CD4-positive, alpha-beta memory T cell (primary cell): ENCODE data around the gene PMEL. TPM values are rescaled to one million over a fixed set of nuclear protein-coding genes. Genes with fewer than 3 reads are reported as not detected.

ENCODE experiments used
- CTCF ChIA-PET: fragments of 350-600 bp; sonication (Branson Sonifier 250); formaldehyde crosslinking; loops from one replicate; lab custom pipeline; 2021; ENCODE audit warnings: inconsistent platforms; ENCODE audit not compliant: partially characterized antibody; lab: Charles Lee
- POLR2A ChIA-PET: fragments of 350-600 bp; sonication (Branson Sonifier 250); formaldehyde crosslinking; loops from one replicate; lab custom pipeline; 2021; ENCODE audit not compliant: partially characterized antibody; lab: Charles Lee
- DNase-seq, 5 donors: peaks; one replicate each; pipeline versions ENCODE4 v3.0.0 to v3.0.0-alpha.2; 2020 to 2022; ENCODE audit warnings: mixed read lengths in 1 of 5
- H3K27ac ChIP-seq: one replicate; pipeline ENCODE4 v1.7.0; 2013; ENCODE audit warnings: low read depth, low read length
- H3K27me3 ChIP-seq: 2 replicates; pipeline ENCODE4 v1.7.0; 2013; ENCODE audit warnings: mild to moderate bottlenecking, low read length, moderate library complexity; ENCODE audit not compliant: insufficient read depth
- H3K36me3 ChIP-seq: 2 replicates; pipeline ENCODE4 v1.7.0; 2013; ENCODE audit warnings: mild to moderate bottlenecking, low read length, moderate library complexity; ENCODE audit not compliant: insufficient read depth
- H3K4me1 ChIP-seq: 2 replicates; pipeline ENCODE4 v1.7.0; 2013; ENCODE audit warnings: mild to moderate bottlenecking, low read length, moderate library complexity; ENCODE audit not compliant: insufficient read depth
- H3K4me3 ChIP-seq, 2 donors: one replicate each; pipeline ENCODE4 v1.7.0; 2013; ENCODE audit warnings: low read length in 2 of 2, mild to moderate bottlenecking in 1 of 2
- H3K9me3 ChIP-seq, 2 donors: one replicate each; pipeline ENCODE4 v1.7.0; 2013; ENCODE audit warnings: low read length in 2 of 2, control low read depth in 1 of 2; ENCODE audit not compliant: control insufficient read depth in 1 of 2
- H3K27ac Mint-ChIP-seq, 7 donors: one replicate each; pipeline ENCODE4 v1.8.0; 2020 to 2021; ENCODE audit warnings: mixed read lengths in 7 of 7, mild to moderate bottlenecking in 6 of 7, inconsistent platforms in 3 of 7, moderate library complexity in 3 of 7
- H3K27me3 Mint-ChIP-seq, 2 donors: one replicate each; pipeline ENCODE4 v1.8.0; 2020 to 2021; ENCODE audit warnings: mixed read lengths in 2 of 2
- H3K36me3 Mint-ChIP-seq, 2 donors: one replicate each; pipeline ENCODE4 v1.8.0; 2020 to 2021; ENCODE audit warnings: mixed read lengths in 2 of 2, inconsistent platforms in 1 of 2, mild to moderate bottlenecking in 1 of 2
- H3K4me1 Mint-ChIP-seq, 4 donors: one replicate each; pipeline ENCODE4 v1.8.0; 2020 to 2021; ENCODE audit warnings: mixed read lengths in 4 of 4, mild to moderate bottlenecking in 1 of 4
- H3K4me3 Mint-ChIP-seq, 8 donors: one replicate each; pipeline ENCODE4 v1.8.0; 2020 to 2021; ENCODE audit warnings: mixed read lengths in 8 of 8, mild to moderate bottlenecking in 7 of 8, moderate library complexity in 6 of 8, inconsistent platforms in 3 of 8
- H3K9me3 Mint-ChIP-seq, 8 donors: one replicate each; pipeline ENCODE4 v1.8.0; 2020 to 2021; ENCODE audit warnings: mixed read lengths in 8 of 8, mild to moderate bottlenecking in 5 of 8, inconsistent platforms in 3 of 8, moderate library complexity in 1 of 8
- intact Hi-C: fragments of 100-400 bp; cut with micrococcal nuclease; formaldehyde crosslinking; loops from one replicate; pipeline ENCODE4 v1.15.1; 2023
- polyA plus RNA-seq, 2 donors: library from polyadenylated mRNA; unstranded; fragments of 300-500 nt; fragmentation: Illumina TruSeq; gene quantifications; one replicate each; pipeline ENCODE4 v1.2.3, GENCODE V29; 2021
- total RNA-seq, 2 experiments: library from RNA; stranded (reverse); gene quantifications; one replicate each; pipeline ENCODE4 v1.2.3, GENCODE V29; 2021

The PMEL gene
- total and polyA plus RNA-seq, 4 experiments from 2014 or later, result not detected

DNA sequence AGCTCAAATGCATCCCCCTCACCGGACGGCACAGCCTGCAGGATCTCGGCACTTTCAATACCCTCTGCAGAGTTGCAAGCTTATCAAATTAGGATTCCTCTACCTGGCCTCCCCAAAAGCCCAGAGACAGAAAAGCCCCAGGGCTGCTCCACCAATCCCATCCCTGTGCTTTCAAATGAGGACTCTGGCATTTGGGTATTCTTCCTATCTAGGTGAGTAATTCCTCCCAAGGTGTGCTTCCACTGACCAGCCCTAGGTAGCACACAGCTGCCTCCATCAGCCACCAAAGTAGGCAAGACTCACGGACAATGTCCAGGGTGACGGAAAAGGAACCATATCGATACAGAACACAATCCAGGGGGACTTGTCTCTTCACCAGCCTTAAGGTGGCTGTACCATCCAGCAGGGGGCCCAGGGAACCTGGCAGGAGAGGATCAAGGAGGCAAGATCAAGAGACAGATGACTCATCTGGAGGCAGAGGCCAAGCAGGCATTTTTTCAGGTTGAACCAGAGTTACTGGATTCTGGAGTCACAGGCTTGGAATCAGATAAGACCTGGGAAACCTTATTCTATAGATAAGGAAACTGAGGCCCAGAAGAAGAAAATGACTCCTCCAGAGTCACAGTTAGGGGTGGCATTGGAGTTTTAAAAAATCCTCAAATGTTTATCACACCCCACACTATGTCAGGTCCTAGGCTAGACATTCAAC lies 9.9 kb downstream of the PMEL start:
- no peaks in the 10 kb centered on the region for H3K9me3 Mint-ChIP-seq
- Histone ChIP-seq H3K27me3 (no peaks in the 10 kb centered on the region), H3K27ac (no peak overlapping the region), H3K9me3 (no peaks in the 10 kb centered on the region), H3K36me3 (peaks cover 34% of the 10 kb centered on the region), H3K4me3 (no peak overlapping the region), H3K4me1 (peaks cover 21% of the 10 kb centered on the region)
- intact Hi-C loops, result loop anchor here (2.0 kb wide), 1 partner anchor 17 kb away; no protein-coding TSS in a partner anchor
- no peak overlapping the region for H3K4me3 Mint-ChIP-seq
- peak in 4 of 5 donors; percentile 26 to 66 (median 31) for DNase-seq
- peak overlapping the region; percentile 30 to 76 (median 69) for H3K27ac Mint-ChIP-seq
- H3K36me3 Mint-ChIP-seq, result peaks cover 34 to 48% of the 10 kb centered on the region in 2 donors
- H3K27me3 Mint-ChIP-seq, result no peaks in the 10 kb centered on the region
- H3K4me1 Mint-ChIP-seq, result peaks cover 13 to 28% (median 19%) of the 10 kb centered on the region in 4 donors
- CTCF ChIA-PET, result interaction anchor here (0.9 to 2.6 kb wide), 9 partner anchors 9 to 217 kb away, joined by 3 to 15 read pairs (median 6); partner anchors contain the start of gene RAB5B
- POLR2A ChIA-PET, result interaction anchor here (0.9 to 38.8 kb wide), 12 partner anchors 13 to 266 kb away, joined by 3 to 1214 read pairs (median 10); partner anchors contain the start of genes DGKA, DNAJC14, ORMDL2 and PA2G4

GRCh38 chr12:55955344-55955743 lies 10.5 kb downstream of the PMEL start:
- H3K9me3 ChIP-seq, result no peaks in the 10 kb centered on the region
- H3K27ac Mint-ChIP-seq, result peak overlapping the region in 5 of 7 donors; percentile 19 to 76 (median 44)
- intact Hi-C loops, result no loop called here
- POLR2A ChIA-PET, result interaction anchor here (0.9 to 38.8 kb wide), 13 partner anchors 14 to 267 kb away, joined by 3 to 1214 read pairs (median 7); partner anchors contain the start of genes DGKA, DNAJC14, ORMDL2 and PA2G4
- peaks cover 21% of the 10 kb centered on the region for H3K4me1 ChIP-seq
- H3K4me3 ChIP-seq, result no peak overlapping the region
- no peaks in the 10 kb centered on the region for H3K27me3 Mint-ChIP-seq
- peaks cover 35 to 49% of the 10 kb centered on the region in 2 donors for H3K36me3 Mint-ChIP-seq
- no peaks in the 10 kb centered on the region for H3K27me3 ChIP-seq
- CTCF ChIA-PET, result interaction anchor here (0.6 to 2.6 kb wide), 10 partner anchors 8 to 292 kb away, joined by 3 to 15 read pairs (median 6); partner anchors contain the start of gene RAB5B
- no peak overlapping the region for H3K4me3 Mint-ChIP-seq
- no peaks in the 10 kb centered on the region for H3K9me3 Mint-ChIP-seq
- H3K27ac ChIP-seq, result no peak overlapping the region
- DNase-seq, result no peak
- peaks cover 36% of the 10 kb centered on the region for H3K36me3 ChIP-seq
- H3K4me1 Mint-ChIP-seq, result peaks cover 13 to 28% (median 19%) of the 10 kb centered on the region in 4 donors

DNA sequence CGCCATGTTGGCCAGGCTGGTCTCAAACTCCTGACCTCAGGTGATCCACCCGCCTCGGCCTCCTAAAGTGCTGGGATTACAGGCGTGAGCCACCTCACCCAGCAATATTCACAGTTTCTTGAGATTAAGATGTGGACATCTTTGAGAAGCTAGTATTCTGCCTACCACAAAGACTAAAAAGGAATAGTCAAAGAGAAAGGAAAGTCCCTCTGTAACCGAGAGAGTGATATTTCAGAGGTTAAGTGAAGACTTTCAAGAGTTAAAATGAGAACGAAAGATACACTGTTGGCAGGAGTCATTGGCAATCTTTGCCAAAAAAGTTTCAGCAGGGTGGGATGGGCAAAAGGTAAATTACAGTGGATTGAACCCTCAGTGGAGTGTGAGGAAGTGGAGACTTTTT lies 19.3 kb downstream of the PMEL start:
- ChIA-PET POLR2A (interaction anchor here (0.6 to 47.8 kb wide), 6 partner anchors 3 to 208 kb away, joined by 3 to 1214 read pairs (median 11); partner anchors contain the start of genes DGKA, DNAJC14, PYM1 and RAB5B), CTCF (interaction anchor here (1.3 to 3.0 kb wide), 2 partner anchors 9 to 20 kb away, joined by 4 to 13 read pairs; no protein-coding TSS in a partner anchor)
- Histone ChIP-seq H3K27ac (no peak overlapping the region), H3K9me3 (no peaks in the 10 kb centered on the region), H3K4me3 (no peak overlapping the region), H3K36me3 (peaks cover 73% of the 10 kb centered on the region), H3K4me1 (peaks cover 9% of the 10 kb centered on the region), H3K27me3 (no peaks in the 10 kb centered on the region)
- DNase-seq, result no peak
- H3K36me3 Mint-ChIP-seq, result peaks cover 67 to 71% of the 10 kb centered on the region in 2 donors
- H3K9me3 Mint-ChIP-seq, result no peaks in the 10 kb centered on the region
- no peak overlapping the region for H3K4me3 Mint-ChIP-seq
- no peaks in the 10 kb centered on the region for H3K27me3 Mint-ChIP-seq
- H3K4me1 Mint-ChIP-seq, result peaks cover 17 to 44% (median 26%) of the 10 kb centered on the region in 4 donors
- peak overlapping the region in 6 of 7 donors; percentile 43 to 74 (median 58) for H3K27ac Mint-ChIP-seq
- intact Hi-C loops, result no loop called here

DNA sequence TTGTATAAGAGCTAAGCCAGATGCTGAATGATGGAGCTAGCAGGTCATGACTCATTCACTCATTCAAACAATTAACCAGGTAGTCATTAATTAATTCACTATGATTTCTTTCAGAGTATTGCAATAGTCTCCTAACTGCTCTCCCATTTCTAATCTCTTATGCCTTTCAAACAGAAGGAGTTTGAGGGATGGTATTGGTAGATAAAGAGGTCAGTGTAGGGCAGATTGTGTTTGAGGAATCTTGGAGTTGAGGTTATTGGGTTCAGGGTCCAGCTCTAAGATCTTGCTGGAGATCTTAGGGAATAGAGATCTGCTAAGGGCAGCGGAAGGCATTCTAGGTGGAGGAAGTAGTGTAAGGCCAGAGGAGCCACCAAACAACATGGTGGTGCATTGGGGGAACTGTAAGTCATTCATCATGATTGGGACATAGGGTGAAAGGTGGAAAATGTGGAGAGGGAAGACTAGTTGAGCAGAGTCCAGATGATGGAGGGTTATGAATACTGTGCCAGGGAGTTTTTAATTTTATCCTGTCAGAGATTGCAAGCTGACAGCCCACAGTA lies 23.2 kb downstream of the PMEL start:
- Mint-ChIP-seq H3K27ac (peak overlapping the region in 6 of 7 donors; percentile 35 to 86 (median 60)), H3K4me1 (peaks cover 47 to 83% (median 50%) of the 10 kb centered on the region in 4 donors), H3K36me3 (peaks cover 92 to 93% of the 10 kb centered on the region in 2 donors), H3K9me3 (no peaks in the 10 kb centered on the region), H3K27me3 (no peaks in the 10 kb centered on the region), H3K4me3 (no peak overlapping the region)
- Histone ChIP-seq H3K27ac (no peak overlapping the region), H3K36me3 (peaks cover 88% of the 10 kb centered on the region), H3K27me3 (no peaks in the 10 kb centered on the region), H3K4me3 (no peak overlapping the region), H3K4me1 (peaks cover 42% of the 10 kb centered on the region), H3K9me3 (no peaks in the 10 kb centered on the region)
- DNase-seq, result no peak
- ChIA-PET CTCF (interaction anchor here (1.2 to 5.2 kb wide), 4 partner anchors 13 to 204 kb away, joined by 4 to 48 read pairs (median 6); partner anchors contain the start of genes ORMDL2 and SARNP), POLR2A (interaction anchor here (0.8 to 47.8 kb wide), 7 partner anchors 1 to 194 kb away, joined by 3 to 1214 read pairs (median 4); partner anchors contain the start of genes DGKA, DNAJC14, ORMDL2 and PYM1)
- intact Hi-C loops, result no loop called here

- peaks cover 48% of the 10 kb centered on the region for H3K4me1 ChIP-seq
- ChIA-PET CTCF (interaction anchor here (1.2 to 5.2 kb wide), 4 partner anchors 13 to 203 kb away, joined by 4 to 48 read pairs (median 6); partner anchors contain the start of genes ORMDL2 and SARNP), POLR2A (interaction anchor here (1.0 to 47.8 kb wide), 5 partner anchors 2 to 162 kb away, joined by 3 to 1214 read pairs (median 4); partner anchors contain the start of genes DGKA, ORMDL2, PYM1 and RAB5B)
- peaks cover 90% of the 10 kb centered on the region for H3K36me3 ChIP-seq
- H3K4me3 ChIP-seq, result no peak overlapping the region
- peaks cover 93 to 94% of the 10 kb centered on the region in 2 donors for H3K36me3 Mint-ChIP-seq
- peaks cover 47 to 84% (median 52%) of the 10 kb centered on the region in 4 donors for H3K4me1 Mint-ChIP-seq
- no peaks in the 10 kb centered on the region for H3K9me3 ChIP-seq
- peak overlapping the region; percentile 23 to 90 (median 68) for H3K27ac Mint-ChIP-seq
- peak overlapping the region; percentile 12 for H3K27ac ChIP-seq
- H3K4me3 Mint-ChIP-seq, result peak overlapping the region in 1 of 8 donors; percentile 63
- intact Hi-C loops, result no loop called here
- no peaks in the 10 kb centered on the region for H3K27me3 ChIP-seq
- H3K27me3 Mint-ChIP-seq, result no peaks in the 10 kb centered on the region
- DNase-seq, result no peak
- H3K9me3 Mint-ChIP-seq, result no peaks in the 10 kb centered on the region
Observed at GRCh38 chr12:55942055-55942454, 23.8 kb downstream of the PMEL start.

DNA sequence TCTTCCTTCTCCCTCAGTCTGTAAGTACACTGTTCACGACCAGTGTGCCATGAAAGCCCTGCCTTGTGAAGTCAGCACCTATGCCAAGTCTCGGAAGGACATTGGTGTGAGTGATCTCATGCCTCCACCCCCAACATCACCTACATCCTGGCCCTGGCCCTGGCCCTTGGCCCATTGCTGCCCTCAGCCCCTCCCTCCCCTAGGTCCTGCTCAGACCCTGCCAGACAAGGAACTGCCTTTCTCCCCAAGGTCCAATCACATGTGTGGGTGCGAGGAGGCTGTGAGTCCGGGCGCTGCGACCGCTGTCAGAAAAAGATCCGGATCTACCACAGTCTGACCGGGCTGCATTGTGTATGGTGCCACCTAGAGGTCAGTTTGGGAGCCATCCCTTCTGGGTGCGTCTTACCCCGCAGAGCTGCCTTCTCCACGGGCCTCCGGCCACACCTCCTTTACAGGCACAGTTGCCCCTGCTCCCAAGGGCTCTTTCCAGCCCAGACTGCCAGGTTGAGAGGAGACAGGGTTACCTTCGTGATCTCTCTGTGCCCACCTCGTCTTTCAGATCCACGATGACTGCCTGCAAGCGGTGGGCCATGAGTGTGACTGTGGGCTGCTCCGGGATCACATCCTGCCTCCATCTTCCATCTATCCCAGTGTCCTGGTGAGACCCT lies 25.6 kb downstream of the PMEL start:
- H3K4me1 Mint-ChIP-seq, result peaks cover 56 to 89% (median 66%) of the 10 kb centered on the region in 4 donors
- Histone ChIP-seq H3K9me3 (no peaks in the 10 kb centered on the region), H3K36me3 (peaks cover 90% of the 10 kb centered on the region), H3K4me3 (peak overlapping the region in 1 of 2 donors; percentile 4), H3K27ac (peak overlapping the region; percentile 48), H3K4me1 (peaks cover 66% of the 10 kb centered on the region), H3K27me3 (no peaks in the 10 kb centered on the region)
- intact Hi-C loops, result loop anchor here (1.0 kb wide), 4 partner anchors 10 to 202 kb away; partner anchors contain the start of gene SARNP
- no peaks in the 10 kb centered on the region for H3K27me3 Mint-ChIP-seq
- H3K27ac Mint-ChIP-seq, result peak overlapping the region; percentile 82 to 96 (median 92)
- no peaks in the 10 kb centered on the region for H3K9me3 Mint-ChIP-seq
- DNase-seq, result peak; percentile 83 to 86 (median 84)
- POLR2A ChIA-PET, result interaction anchor here (1.0 to 47.8 kb wide), 13 partner anchors 3 to 210 kb away, joined by 3 to 1214 read pairs (median 6); partner anchors contain the start of genes CD63, DGKA, DNAJC14 and GDF11
- H3K4me3 Mint-ChIP-seq, result peak overlapping the region in 7 of 8 donors; percentile 32 to 76 (median 62)
- peaks cover 93 to 94% of the 10 kb centered on the region in 2 donors for H3K36me3 Mint-ChIP-seq
- CTCF ChIA-PET, result interaction anchor here (0.5 to 7.5 kb wide), 30 partner anchors 9 to 211 kb away, joined by 3 to 107 read pairs (median 5); partner anchors contain the start of genes CD63, DGKA, DNAJC14 and ORMDL2
